NCI-H82 (cell line): ENCODE measurements around the gene SLC7A8.
"Not testable (repeated sequence)": the region's sequence is repeated elsewhere in the genome, so short reads cannot be mapped to it uniquely, and the experiment has no call there.

Experiments used
- DNase-seq: peaks from one replicate; lab custom pipeline; 2025; lab: John Stamatoyannopoulos, UW

SLC7A8 gene

DNA sequence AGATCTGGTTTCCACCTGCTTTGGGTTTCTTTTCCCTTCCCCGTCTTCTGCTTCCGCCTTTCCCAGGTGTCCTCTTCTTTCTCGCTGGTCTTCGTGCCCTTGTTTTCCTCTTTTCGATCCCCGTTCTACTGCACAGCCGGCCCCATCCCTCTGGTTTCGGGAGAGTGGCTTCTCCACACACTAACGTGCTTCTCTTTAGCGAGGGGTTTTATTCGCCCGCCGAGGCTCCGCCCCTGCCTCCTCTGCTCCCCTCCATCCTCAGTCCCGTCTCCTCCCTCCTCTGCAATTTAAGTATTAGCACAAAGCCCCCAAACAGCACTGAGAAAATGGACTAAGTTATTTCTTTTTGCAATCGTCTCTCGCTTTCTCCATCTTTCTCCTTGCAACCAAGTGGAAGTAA lies at the start of gene SLC7A8:
Gene SLC7A8 (minus strand): TSS at position 182 of the 400 bp plus-strand sequence. CDS start 746 bp downstream, outside the sequence.
- DNase-seq = peak; percentile 95

DNA sequence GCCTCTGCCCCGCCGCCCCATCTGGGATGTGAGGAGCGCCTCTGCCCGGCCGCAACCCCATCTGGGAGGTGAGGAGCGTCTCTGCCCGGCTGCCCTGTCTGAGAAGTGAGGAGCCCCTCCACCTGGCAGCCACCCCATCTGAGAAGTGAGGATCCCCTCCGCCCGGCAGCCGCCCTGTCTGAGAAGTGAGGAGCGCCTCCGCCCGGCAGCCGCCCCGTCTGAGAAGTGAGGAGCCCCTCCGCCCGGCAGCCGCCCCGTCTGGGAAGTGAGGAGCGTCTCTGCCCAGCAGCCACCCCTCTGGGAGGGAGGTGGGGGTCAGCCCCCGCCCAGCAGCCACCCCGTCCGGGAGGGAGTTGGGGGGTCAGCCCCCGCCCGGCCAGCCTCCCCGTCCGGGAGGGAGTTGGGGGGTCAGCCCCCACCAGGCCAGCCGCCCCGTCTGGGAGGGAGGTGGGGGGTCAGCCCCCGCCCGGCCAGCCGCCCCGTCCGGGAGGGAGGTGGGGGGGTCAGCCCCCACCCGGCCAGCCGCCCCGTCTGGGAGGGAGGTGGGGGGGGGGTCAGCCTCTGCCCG lies 48.9 kb upstream of the SLC7A8 start:
- DNase-seq = not testable (repeated sequence)

DNA sequence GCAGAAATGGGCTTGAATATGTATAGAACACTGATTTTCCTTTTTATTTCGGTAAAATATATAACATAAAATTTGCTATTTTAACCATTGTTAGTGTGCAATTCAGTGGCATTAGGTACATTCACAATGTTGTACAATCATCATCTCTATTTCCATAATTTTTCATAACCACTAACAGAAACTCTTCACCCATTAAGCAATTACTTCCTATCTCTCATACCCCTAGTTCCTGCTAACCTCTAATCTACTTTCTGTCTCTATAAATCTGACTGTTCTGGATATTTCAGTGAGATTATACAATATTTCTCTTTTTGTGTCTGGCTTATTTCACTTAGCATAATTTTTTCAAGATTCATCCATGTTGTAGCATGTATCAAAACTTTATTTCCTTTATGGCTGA lies 45.4 kb upstream of the SLC7A8 start:
- no peak for DNase-seq

DNA sequence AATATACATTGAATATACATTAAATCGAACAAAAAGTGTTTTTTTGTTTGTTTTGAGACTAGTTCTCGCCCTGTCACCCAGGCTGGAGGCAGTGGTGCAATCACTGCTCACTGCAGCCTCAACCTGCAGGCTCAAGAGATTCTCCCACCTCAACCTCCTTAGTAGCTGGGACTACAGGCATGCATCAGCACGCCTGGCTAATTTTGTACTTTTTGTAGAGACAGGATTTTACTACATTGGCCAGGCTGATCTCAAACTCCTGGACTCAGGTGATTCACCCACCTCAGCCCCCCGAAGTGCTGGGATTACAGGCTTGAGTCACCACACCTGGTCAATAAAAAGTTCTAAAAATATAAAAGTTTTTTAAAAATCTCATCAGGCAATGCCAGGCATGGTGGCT lies 44.1 kb upstream of the SLC7A8 start:
- DNase-seq = no peak

DNA sequence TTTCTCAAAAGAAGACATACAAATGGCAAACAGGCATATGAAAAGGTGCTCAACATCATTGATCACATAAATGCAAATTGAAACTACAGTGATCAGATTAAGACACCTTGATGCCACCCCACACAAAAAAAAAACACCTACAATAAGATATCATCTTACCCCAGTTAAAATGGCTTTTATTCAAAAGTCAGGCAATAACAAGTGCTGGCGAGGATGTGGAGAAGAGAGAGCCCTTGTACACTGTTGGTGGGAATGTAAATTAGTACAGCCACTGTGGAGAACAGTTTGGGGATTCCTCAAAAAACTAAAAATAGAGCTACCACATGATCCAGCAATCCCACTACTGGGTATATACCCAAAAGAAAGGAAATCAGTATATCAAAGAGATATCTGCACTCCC lies 41.5 kb upstream of the SLC7A8 start:
- not testable (repeated sequence) for DNase-seq

DNA sequence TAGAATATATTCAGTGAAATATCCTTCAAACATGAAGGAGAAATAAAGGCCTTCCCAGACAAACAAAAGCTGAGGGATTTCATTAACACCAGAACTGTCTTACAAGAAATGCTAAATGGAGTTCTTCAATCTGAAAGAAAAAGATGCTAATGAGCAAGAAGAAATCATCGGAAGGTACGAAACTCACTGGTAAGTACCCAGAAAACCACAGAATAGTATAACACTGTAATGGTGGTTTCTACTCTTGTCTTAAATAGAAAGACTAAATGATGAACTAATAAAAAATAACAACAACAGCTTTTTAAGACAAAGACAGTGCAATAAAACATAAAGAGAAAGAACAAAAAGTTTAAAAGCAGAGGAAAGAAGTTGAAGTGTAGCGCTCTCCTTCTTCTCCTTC lies 35.6 kb upstream of the SLC7A8 start:
- no peak for DNase-seq

DNA sequence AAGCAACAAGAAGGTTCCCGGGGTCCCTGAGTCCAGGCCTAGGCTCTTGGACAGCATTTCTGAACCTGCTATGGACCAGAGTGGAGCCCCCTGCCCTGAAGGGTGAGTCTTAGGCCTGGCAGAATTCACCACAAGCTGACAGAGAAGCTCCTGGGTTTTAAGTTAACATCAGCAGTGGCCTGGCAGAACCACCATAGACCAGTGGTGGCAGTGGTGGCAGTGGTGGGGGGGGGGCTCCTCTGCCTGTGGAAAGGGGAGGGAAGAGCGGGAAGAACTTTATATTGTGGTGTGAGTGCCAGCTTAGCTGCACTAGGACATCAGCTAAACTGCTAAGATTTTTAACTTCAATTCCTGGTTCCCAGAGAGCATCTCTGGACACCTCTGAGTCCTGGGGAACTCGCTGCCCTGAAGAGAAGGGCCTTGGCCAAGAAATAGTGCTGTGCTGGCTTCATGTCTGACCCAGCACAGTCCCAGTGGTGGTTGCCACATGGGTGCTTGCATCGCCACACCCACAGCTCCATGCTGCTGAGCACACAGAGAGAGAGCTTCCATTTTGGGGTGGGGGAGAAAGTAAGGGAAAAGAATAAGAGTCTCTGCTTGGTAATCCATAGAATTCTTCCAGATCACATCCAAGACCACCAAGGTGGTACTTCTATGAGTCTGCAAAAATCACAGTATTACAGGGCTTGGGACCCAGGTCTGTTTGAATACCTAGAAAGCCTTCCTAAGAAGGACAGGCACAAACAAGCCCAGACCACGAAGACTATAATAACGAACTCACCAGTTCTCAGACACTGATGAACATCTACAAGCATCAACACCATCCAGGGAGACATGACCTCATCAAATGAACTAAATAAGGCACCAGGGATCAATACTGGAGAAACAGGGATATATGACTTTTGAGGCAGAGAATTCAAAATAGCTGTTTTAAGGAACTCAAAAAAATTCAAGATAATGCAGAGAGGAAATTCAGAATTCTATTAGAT lies 33.9 kb upstream of the SLC7A8 start:
- no peak for DNase-seq

DNA sequence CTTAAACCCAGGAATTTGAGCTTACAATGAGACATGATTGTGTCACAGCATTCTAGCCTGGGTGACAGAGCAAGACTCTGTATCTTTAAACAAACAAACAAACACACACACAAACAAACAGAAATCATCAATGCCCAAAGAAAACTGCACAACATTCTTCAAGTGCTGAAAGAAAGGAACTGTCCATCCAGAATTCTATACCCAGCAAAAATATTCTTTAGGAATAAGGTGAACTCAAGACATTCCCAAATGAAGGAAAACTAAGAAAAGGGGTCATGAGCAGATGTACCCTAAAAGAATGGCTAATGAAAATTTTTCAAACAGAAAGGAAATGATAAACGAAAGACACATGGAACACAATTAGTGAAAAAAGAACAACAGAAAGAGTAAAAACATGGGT lies 32.0 kb upstream of the SLC7A8 start:
- no peak for DNase-seq

DNA sequence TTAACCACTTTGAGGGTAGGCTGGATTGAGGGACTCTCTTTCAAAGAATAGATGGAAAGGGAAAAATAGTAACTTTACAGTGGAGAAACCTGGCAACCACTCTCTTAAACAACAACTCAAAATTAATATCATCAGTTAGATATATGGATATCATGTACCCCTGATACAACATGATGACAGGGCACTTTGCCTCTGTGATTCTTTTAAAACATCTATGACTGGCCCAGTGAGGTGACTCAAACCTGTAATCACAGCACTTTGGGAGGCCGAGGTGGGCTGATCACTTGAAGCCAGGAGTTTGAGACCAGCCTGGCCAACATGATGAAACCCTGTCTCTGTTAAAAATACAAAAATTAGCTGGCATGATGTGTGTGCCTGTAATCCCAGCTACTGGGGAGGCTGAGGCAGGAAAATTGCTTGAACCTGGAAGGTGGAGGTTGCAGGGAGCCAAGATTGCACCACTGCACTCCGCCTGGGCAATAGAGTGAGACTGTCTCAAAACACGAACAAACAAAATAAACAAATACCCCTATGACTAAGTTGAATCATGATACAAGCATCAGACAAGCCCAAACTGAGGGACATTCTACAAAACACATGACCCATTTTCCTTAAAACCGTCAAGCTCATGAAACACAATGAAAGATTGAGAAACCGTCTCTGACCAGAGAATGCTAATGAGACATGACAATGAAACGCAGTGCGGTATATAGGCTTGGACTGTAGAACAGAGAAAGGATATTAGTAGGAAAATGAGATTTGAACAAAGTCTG lies 26.4 kb upstream of the SLC7A8 start:
- no peak for DNase-seq

DNA sequence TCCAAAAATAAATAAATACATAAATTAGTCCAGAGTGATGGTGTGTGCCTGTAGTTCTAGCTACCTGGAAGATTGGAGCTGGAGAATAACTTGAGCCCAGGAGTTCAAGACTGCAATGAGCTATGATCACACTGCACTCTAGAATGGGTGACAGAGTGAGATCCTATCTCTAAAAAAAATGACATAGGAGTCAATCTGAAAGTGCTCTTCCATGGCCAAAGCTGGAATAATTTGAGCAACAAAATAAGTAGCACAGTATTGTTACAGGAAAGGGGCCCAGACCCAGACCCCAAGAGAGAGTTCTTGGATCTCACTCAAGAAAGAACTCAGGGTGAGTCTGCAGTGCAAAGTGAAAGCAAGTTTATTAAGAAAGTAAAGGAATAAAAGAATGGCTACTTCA lies 24.9 kb upstream of the SLC7A8 start:
- DNase-seq = no peak

DNA sequence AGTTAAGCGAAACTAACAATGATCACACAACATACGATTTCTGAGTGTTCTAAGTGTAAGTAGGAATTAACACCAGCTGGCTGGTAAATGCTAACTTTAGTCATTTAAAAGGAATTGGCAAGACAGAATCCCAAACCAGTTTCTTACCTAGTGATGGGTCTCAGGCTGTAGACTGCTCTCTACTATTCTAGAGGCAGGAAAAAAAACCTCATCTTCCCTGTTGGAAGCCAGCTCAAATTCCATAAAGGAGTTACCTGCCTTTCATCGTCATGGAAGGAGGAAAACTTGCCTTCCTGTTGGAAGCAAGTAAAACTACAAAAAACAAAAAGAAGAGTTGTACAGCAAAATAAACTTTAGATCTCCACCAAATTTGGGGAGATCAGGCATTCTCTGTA lies 23.7 kb upstream of the SLC7A8 start:
- DNase-seq = peak; percentile 62

DNA sequence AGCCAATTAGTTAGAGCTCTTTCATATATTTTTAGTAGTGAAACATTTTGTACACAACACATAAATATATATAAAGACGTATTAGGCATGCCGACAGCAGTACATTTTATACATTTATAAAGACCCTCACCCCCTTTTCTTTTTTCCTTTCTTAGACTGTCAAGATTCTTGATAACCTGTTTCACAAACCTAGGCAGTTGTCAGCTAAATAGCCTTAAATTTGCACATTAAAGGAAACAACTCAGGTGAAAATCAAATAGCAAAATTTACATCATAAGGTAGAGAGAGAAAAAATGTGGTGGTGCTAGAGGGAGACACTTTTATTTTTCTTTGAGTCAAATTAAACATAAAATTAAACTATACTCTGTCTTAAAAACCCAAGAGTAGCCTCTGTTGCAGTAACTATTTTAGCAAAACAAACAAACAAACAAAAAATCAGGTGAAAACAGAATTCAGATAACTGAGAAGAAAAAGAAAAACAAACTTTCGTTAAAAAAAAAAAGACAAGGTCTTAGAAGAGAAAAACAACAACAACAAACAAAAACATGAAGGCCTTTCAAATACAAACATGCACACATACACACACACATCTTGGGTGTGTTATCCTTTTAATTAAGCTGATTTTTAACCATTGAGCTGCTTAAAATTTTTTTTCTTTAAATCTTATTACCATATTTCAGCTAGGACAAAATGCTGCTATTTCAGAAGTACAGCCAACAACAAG lies 23.1 kb upstream of the SLC7A8 start:
- DNase-seq = no peak

DNA sequence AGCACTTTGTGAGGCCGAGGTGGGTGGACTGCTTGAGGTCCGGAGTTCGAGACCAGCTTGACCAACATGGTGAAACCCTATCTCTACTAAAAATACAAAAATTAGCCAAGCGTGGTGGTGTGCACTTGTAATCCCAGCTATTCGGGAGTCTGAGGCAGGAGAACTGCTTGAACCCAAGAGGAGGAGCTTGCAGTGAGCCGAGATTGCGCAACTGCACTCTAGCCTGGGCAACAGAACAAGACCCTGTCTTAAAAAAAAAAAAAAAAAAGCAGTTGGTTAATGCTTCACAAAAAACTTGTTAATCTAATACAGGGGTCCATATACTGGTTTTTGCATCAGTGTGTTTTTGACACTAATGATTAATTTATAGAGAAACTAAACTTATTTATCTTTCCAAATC lies 18.5 kb upstream of the SLC7A8 start:
- no peak for DNase-seq

DNA sequence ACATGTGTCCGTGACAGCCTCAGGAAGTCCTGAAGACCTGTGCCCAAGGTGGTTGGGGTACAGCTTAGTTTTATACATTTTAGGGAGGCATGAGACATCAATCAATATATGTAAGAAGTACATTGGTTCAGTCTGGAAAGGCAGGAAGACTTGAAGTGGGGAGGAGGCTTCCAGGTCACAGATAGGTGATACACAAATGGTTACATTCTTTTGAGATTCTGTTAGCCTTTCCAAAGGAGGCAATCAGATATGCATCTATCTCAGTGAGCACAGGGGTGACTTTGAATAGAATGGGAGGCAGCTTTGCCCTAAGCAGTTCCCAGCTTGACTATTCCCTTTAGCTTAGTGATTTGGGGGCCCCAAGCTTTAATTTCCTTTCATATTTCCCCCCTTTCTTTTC lies 15.7 kb upstream of the SLC7A8 start:
- not testable (repeated sequence) for DNase-seq

DNA sequence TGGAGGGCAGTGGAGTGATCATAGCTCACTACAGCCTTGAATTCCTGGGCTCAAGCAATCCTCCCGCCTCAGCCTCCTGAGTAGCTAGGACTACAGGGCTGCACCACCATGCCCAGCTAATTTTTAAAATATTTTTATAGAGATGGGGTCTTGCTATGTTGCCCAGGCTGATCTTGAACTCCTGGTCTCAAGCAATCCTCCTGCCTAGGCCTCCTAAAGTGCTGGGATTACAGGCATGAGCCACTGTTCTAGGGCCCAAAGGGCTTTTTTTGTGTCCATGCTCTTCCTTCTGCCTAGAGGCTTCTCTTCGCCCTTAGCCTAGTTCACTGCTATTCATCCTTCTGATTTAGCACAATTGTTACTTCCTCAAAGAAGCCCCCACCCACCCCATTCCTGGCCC lies 13.0 kb upstream of the SLC7A8 start:
- DNase-seq = not testable (repeated sequence)

DNA sequence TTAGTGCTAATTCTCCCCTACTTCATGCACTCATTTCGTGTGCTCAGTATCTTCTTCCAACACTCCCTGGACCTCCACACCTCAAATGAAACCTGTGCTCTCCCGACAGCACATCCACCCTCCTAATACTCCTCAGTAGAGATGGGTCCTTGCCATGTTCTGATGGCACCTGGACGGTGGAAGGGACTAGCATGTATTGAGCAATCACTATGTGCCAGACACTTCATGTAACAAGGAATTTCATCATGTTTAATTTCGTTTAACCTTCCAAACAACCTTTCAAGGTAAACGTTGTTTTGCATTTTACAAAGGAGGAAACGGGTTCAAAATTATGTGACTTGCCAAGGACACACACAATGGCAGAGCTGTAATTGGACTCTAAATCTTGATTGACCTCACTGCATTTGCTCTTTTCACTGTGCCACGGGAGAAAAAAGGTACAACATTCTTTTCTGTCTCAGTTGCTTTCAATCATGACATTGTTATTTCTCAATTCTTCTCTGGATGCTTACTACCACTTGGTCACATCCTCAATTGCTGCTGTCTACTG lies 12.2 kb upstream of the SLC7A8 start:
- no peak for DNase-seq

DNA sequence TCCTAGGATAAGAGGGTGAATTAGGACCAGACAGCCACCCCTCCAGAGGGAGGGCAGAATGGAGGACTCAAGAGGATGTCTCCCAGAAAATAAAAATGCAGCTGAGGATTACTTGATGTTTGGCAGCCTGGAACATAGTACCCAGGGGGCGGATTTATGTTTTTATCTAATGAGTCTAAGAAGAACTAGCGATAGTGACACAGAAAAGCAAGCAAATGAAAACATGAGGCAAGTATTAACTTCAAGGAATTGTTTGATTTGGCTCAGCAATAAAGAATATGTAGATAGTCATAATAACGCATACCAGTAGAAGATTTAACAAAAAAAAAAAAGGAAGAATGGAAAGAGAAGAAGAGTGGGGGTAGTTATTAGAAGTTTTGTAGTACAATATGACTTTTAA lies 10.0 kb upstream of the SLC7A8 start:
- DNase-seq = no peak

DNA sequence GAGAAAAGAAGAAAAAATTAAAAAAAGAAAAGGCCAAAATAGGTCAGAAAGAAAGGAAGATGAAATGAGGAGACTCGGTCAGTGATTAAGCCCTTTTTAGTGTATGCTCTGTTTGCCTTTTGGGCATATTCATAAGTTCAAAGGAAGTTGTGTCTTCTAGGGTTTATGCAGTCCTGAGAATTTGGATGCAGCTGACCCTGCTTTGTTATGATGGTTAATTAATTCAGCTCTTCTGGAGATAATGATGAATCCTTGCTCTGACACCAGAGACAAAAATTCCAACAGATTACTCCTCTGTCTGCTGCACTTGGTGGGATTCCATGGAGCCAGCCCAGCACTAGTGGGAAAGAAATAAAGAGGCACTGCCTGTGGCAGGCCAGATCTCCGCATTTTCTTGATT lies 4.5 kb upstream of the SLC7A8 start:
- no peak for DNase-seq

DNA sequence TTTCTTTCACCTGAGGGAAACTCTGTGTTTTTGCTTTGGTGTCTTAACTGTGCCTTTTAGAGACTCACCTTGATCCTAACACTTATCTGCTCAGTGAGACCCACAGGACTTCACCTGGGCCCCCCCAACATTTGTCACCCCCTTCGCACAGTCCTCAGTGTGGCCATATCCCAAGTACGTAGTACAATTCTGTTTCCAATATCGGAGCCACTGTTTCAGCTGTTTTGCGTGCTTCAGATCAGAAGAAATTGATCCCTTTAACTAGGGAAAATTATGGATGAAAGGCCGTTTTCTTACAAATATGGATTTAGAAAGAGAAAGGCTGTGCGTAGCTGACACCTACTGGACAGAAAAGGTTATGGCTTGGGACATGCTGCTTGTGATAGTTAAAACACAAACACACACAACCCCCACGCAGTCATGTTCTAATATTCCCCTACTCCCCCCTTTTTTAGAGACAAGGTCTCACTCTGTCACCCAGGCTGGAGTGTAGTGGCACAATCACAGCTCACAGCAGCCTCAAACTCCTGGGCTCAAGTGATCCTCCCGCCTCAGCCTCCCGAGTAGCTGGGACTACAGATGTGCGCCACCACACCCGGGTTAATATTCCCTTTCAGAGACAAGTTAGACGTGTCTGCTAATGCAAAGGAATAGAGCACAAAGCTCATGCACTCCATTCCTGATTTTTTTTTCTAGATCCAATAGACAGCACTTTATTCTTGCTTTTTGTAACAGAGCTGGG lies 3.6 kb upstream of the SLC7A8 start:
- DNase-seq = peak; percentile 92

DNA sequence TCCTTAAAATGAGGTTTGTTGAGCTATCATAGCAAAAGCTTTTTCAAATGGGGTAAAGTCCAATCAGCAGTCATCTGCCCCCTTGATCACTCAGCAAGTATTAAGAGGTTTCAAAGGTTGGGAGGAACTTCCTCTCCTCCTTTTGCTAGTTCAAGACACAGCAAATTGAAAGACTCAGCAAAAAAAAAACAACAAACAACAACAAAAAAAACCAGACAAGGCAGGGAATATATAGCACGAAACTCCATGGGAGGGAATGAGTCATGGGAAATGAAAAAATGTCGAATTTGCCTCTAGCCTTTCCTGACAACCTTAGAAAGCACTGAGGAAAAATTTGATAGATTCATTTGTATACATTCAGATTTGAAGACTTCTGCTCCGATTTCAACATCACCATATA lies 1.6 kb upstream of the SLC7A8 start:
- DNase-seq = no peak

DNA sequence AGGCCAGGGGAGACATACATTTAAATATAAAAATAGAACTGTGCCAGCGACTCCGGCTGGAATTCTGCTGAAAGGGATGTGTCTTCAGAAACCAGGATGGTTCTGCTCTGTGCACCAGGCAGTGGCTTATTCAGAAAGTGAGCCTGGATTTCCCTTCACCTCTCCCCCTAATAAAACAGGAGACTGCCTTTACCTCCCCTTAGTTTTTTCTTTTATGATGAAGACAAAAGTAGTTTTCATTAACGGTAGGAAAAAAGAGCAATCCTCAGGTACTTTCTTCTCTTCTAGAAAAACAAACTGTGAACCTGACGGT lies 346 bp downstream of the SLC7A8 start:
- no peak for DNase-seq
